GM21717 (cell line): ENCODE measurements around the gene GAB4.
"Not testable (repeated sequence)": the region's sequence is repeated elsewhere in the genome, so short reads cannot be mapped to it uniquely, and the experiment has no call there.

Source experiments
- ATAC-seq: cut with Tn5 transposase; IDR thresholded peaks from one replicate; pipeline ENCODE4 v1.9.1; 2021; ENCODE audit warnings: mild to moderate bottlenecking, moderate library complexity; ENCODE audit not compliant: unreplicated experiment

Gene GAB4

DNA sequence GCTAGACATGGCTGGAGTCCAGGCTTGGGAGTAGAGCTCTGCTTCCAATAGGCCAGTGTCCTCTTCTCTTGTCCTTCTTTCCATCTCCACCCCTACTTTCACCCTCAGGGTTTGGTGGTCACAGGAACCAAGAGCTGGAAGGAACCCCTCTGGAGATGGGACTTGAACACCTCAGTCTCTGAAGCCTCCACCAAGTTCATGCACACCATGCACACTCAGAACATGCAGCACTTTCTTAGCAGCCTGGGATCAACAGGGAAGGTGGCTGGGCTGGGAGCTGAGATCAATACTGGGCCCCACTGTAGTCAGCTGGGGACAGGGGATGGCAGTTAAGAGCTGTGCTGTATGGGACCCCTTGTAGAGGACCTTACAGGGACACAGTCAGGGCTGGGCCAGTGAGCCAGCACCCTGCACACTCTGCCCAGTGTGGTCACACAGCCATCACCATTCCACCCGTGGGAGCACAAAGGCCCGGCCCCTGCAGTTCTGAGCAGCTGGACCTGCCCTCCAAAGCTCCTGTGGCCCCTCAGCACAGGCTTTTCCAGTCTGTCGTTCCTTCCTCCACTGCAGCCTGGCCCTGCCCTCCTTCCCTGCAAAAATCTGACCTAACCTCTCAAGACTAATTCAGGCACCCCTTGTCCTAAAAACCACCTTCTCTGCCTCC lies 47.7 kb downstream of the GAB4 start:
- ATAC-seq: no peak

GRCh38 chr22:16959345-16959930 lies 48.6 kb downstream of the GAB4 start:
- ATAC-seq: no peak

- no peak for ATAC-seq
Observed at GRCh38 chr22:16958475-16958874, 49.5 kb downstream of the GAB4 start.

DNA sequence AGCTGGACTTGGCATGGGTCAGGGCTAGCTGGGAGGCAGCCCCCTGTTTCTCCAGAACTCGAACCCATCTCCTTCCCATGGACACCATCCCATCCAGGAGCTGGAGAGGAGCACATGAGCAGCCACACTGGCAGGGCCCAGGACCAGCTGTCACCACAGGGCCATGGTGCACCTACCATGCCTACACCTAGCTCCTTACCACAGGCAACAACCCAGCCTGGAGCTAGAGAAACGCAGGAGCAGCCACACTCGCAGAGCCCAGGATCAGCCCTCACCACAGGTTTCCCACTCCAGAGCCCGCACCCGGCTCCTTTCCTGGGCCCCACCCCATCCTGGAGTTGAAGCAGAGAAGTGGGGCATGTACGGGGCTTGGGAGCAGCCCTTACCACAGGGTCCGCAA lies 50.2 kb downstream of the GAB4 start:
- ATAC-seq: no peak

DNA sequence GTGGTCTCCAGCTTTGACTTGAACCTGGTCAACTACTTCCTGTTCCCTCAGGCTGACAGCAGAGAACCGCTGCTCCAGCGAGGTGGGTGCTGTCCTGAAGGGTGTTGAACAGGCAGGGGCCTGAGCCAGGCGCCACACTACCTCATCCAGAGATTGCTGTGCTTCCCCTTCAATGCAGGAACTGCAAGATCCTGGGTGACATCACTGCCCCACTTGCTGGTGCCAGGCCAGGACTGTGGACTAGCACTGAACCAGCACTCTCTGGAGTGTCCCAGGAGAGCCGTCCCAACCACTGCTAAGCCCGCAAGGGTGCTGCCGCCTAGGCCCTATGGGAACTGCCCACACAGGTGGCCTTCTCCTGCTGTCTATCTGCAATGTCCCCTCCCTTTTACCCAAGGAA lies 51.7 kb downstream of the GAB4 start:
- no peak for ATAC-seq

- ATAC-seq: no peak
Observed at GRCh38 chr22:16955678-16956210, 52.3 kb downstream of the GAB4 start.

DNA sequence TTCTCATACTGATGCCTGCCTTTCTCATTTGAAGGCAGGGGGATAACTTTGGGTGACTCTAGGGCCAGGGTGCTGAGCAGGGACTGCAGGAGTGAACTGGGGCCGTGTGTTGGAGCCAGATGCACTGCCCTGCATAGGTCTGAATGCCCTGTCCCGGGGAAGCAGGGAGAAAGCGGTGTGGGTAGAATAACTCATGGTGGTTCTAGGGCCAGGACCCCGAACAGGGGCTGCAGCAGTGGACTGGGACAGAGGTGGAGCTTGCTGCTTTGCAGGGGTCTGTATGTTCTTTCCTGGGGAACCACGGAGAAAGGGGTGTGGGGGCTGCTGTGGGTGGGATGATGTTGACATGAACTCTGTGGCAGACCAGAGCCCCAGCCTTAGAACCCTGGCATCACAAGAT lies 52.9 kb downstream of the GAB4 start:
- no peak for ATAC-seq

DNA sequence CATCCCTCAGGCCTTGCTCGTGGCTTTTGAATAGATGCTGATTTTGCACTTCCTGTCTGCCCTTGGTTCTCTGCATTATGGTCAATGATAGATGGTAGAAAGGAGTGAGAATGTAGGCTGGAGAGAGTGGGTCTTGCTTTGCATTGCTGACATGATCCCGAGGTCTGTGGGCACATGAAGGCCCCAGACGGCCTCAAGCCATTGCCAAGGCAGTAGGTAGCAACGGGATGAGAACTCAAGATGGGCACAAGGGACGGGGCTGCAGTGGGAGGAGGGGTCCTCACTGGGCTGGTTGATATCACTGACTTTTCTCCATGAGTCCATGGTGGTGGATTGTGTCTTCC lies 54.0 kb downstream of the GAB4 start:
- no peak for ATAC-seq

DNA sequence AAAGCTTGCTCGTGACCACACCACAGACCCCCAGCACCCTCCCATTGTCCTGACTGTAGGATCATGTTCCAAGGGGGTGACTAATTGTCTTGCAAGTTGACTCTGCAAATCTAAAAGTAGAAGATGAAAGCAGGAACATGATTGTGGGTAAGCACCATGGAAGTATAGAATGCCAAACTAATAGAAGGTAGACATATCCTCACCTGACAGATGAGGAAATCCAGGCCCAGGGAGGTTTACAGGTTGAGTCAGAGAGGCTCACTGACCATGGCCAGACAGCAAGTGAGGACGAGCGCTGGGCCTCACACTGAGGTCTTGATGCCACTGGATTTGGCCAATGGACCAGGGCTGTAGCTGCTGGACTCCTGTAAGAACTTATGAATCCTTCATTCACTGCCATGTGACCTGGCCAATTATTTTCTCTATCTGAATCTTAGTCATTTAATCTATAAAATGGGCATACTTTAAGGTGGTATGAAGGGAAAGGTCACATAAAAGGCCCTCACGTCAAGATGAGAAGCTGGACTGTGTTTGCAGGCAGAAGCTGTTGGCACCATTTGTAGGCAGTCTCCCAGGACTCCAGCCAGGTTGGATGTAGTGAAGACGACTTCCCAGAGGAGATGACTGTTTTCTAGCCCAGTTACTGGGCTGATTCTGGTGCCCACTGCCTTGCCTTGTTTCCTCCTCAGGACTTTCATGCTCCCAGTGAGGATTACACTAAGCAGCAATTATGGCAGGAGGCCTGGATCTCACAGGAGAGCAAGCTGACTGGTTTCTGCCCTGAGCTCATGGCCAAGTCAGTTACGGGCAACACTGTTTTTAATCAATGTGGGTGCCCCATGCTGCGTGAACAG lies 54.6 kb downstream of the GAB4 start:
- no peak for ATAC-seq

GRCh38 chr22:16949561-16949960 lies 58.5 kb downstream of the GAB4 start:
- no peak for ATAC-seq

GRCh38 chr22:16937811-16938210 lies 70.2 kb downstream of the GAB4 start:
- ATAC-seq: no peak

DNA sequence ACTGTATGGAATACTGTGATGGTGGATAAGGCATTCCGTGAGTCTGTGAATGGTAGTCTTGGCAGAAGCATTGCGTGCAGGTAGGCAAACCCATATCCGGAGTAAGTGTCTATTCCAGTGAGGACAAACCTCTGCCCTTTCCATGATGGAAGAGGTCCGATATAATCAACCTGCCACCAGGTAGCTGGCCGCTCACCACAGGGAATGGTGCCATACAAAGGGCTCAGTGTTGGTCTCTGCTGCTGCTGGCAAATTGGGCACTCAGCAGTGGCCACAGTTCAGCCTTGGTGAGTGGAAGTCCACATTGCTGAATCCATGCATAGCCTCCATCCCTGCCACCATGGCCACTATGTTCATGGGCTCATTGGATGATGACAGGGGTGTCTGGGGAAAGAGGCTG lies 70.8 kb downstream of the GAB4 start:
- ATAC-seq: not testable (repeated sequence)

GRCh38 chr22:16936625-16937024 lies 71.4 kb downstream of the GAB4 start:
- ATAC-seq: no peak

DNA sequence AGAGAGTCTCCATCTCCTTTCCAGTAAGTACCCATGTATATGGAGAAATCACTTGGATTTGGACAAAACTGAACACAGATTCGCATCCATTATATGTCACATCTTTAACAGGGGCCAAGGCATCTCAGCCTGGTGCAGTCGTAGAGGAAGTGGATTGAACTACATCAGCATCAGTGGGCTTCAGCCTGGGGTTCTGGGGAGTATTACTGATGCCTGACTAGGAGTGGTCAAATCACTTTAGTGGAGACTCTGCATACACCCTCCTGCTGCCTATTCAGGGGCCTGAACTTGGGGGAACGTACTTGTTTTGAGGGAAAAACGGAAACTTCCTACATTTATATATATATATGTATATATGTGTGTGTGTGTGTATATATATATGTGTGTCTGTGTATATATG lies 72.8 kb downstream of the GAB4 start:
- ATAC-seq: no peak

GRCh38 chr22:16933291-16934282 lies 74.4 kb downstream of the GAB4 start:
- ATAC-seq: no peak

DNA sequence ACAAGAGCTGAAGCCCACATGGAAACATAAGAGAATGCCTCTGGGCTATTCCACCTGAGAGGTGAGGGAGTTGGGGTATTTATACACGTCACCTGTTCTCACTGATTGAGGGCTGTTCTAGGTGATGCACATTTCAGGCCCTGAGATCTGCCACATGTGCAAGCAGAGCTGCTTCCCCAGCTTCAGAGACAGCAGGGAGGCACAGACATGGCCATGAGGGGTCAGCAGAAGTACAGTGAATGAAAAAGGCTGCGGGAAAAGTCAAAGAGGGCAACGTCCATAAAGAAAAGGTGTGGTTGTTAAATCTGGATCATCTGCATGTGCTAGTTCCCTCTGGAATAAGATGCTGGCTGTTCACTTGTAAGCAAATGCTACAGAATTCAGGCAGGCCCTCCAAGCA lies 75.4 kb downstream of the GAB4 start:
- ATAC-seq: no peak

DNA sequence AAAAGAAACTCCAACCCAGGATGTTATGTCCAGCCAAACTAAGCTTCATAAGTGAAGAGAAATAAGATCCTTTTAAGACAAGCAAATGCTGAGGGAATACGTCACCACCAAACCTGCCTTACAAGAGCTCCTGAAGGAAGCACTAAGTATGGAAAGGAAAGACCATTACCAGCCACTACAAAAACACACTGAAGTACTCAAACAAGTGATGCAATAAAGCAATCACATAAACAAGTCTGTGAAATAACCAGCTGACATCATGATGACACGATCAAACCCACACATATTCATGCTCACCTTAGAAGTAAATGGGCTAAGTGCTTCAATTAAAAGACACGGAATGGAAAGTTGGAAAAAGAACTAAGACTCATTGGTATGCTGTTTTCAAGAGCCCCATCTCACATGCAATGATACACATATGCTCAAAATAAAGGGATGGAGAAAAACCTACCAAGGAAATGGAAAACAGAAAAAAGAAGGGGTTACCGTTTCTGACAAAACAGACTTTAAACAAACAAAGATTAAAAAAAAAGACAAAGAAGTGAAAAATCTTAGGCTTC lies 82.5 kb downstream of the GAB4 start:
- no peak for ATAC-seq

GRCh38 chr22:16922706-16923105 lies 85.3 kb downstream of the GAB4 start:
- no peak for ATAC-seq

- no peak for ATAC-seq
Observed at GRCh38 chr22:16922076-16922475, 85.9 kb downstream of the GAB4 start.
